Parathyroid adenoma (tissue), 2 donors: ENCODE results near the gene TRIM65.

Source experiments
- H2AFZ ChIP-seq: fragments of 300-600 bp; sonication (generic); one replicate; pipeline ENCODE4 v1.7.0; 2017; ENCODE audit warnings: antibody characterized with exemption, mild to moderate bottlenecking
- H3K27ac ChIP-seq: fragments of 300-600 bp; sonication (generic); one replicate; pipeline ENCODE4 v1.7.0; 2017
- H3K27me3 ChIP-seq: fragments of 300-600 bp; sonication (generic); one replicate; pipeline ENCODE4 v1.7.0; 2017; ENCODE audit warnings: low read length; ENCODE audit not compliant: control insufficient read depth, insufficient read depth
- H3K36me3 ChIP-seq: fragments of 300-600 bp; sonication (generic); one replicate; pipeline ENCODE4 v1.7.0; 2017; ENCODE audit warnings: low read length; ENCODE audit not compliant: control insufficient read depth, insufficient read depth
- H3K4me1 ChIP-seq: fragments of 300-600 bp; sonication (generic); one replicate; pipeline ENCODE4 v1.7.0; 2017; ENCODE audit warnings: control low read depth
- H3K4me2 ChIP-seq: fragments of 300-600 bp; sonication (generic); one replicate; pipeline ENCODE4 v1.7.0; 2017; ENCODE audit warnings: low read length
- H3K4me3 ChIP-seq: fragments of 300-600 bp; sonication (generic); one replicate; pipeline ENCODE4 v1.7.0; 2017; ENCODE audit warnings: low read depth, low read length
- H3K79me2 ChIP-seq: fragments of 300-600 bp; sonication (generic); one replicate; pipeline ENCODE4 v1.7.0; 2017; ENCODE audit warnings: control low read depth
- H3K9ac ChIP-seq: fragments of 300-600 bp; sonication (generic); one replicate; pipeline ENCODE4 v1.7.0; 2017; ENCODE audit warnings: mild to moderate bottlenecking
- H3K9me3 ChIP-seq: fragments of 300-600 bp; sonication (generic); one replicate; pipeline ENCODE4 v1.7.0; 2017; ENCODE audit warnings: low read length; ENCODE audit not compliant: control insufficient read depth
- CTCF ChIP-seq: fragments of 300-600 bp; sonication (generic); IDR thresholded peaks from one replicate; pipeline ENCODE4 v1.7.0; 2017; ENCODE audit warnings: antibody characterized with exemption, mild to moderate bottlenecking
- donor health status: primary hyperparathyroidism.

Gene TRIM65

GRCh38 chr17:75845058-75845711 is 51.6 kb downstream of the TRIM65 start:
- no peak overlapping the region for H3K9ac ChIP-seq
- H3K9me3 ChIP-seq, result no peaks in the 10 kb centered on the region
- TF ChIP-seq CTCF, result peak; percentile 85
- H3K4me2 ChIP-seq, result peak overlapping the region; percentile 19
- H3K4me1 ChIP-seq, result peaks cover 8% of the 10 kb centered on the region
- peak overlapping the region; percentile 55 for H3K27ac ChIP-seq
- no peak overlapping the region for H3K4me3 ChIP-seq
- H2AFZ ChIP-seq, result peak overlapping the region; percentile 29
- no peaks in the 10 kb centered on the region for H3K36me3 ChIP-seq
- no peaks in the 10 kb centered on the region for H3K27me3 ChIP-seq
- H3K79me2 ChIP-seq, result no peaks in the 10 kb centered on the region

GRCh38 chr17:75844530-75845057 is 52.2 kb downstream of the TRIM65 start:
- no peak overlapping the region for H3K4me3 ChIP-seq
- no peak overlapping the region for H3K9ac ChIP-seq
- H3K36me3 ChIP-seq, result no peaks in the 10 kb centered on the region
- H3K79me2 ChIP-seq, result no peaks in the 10 kb centered on the region
- no peak overlapping the region for H3K27ac ChIP-seq
- no peak overlapping the region for H3K4me2 ChIP-seq
- peaks cover 8% of the 10 kb centered on the region for H3K4me1 ChIP-seq
- no peaks in the 10 kb centered on the region for H3K27me3 ChIP-seq
- H2AFZ ChIP-seq, result no peak overlapping the region
- TF ChIP-seq CTCF, result no peak
- H3K9me3 ChIP-seq, result no peaks in the 10 kb centered on the region

GRCh38 chr17:75843577-75844529 is 52.9 kb downstream of the TRIM65 start, which contains the start of gene UNC13D:
TSS of gene UNC13D (minus strand) at chr17:75844404. CDS start at chr17:75844337, 67 bp downstream.
- Histone ChIP-seq H3K79me2 (no peaks in the 10 kb centered on the region), H3K27ac (peak within 1 kb of the TSS; percentile 55), H3K9ac (no peak within 1 kb of the TSS), H2AFZ (peak within 1 kb of the TSS; percentile 29), H3K4me1 (peaks cover 8% of the 10 kb centered on the region), H3K4me2 (no peak within 1 kb of the TSS), H3K36me3 (no peaks in the 10 kb centered on the region), H3K27me3 (no peaks in the 10 kb centered on the region), H3K4me3 (no peak within 1 kb of the TSS), H3K9me3 (no peaks in the 10 kb centered on the region)
- no peak for TF ChIP-seq CTCF

- no peak overlapping the region for H3K27ac ChIP-seq
- no peak for TF ChIP-seq CTCF
- no peaks in the 10 kb centered on the region for H3K27me3 ChIP-seq
- H3K9me3 ChIP-seq, result no peaks in the 10 kb centered on the region
- H3K4me2 ChIP-seq, result no peak overlapping the region
- H2AFZ ChIP-seq, result no peak overlapping the region
- H3K4me1 ChIP-seq, result peaks cover 8% of the 10 kb centered on the region
- no peaks in the 10 kb centered on the region for H3K79me2 ChIP-seq
- H3K36me3 ChIP-seq, result no peaks in the 10 kb centered on the region
- H3K9ac ChIP-seq, result no peak overlapping the region
- H3K4me3 ChIP-seq, result no peak overlapping the region
Measured at GRCh38 chr17:75842963-75843576, 53.7 kb downstream of the TRIM65 start.
